Activated B cell treated with CpG ODN at 0.5 μM for 24 hours (primary cell): ENCODE data around the gene PHKG2. TPM values are rescaled to one million over a fixed set of nuclear protein-coding genes. Genes with fewer than 3 reads are reported as not detected.

Source experiments
- ATAC-seq: fragments of 200-7000 bp; cut with Tn5 transposase; one replicate; pipeline ENCODE4 v1.10.0; 2021; ENCODE audit warnings: low read depth, mild to moderate bottlenecking, moderate library complexity
- CTCF ChIA-PET: fragments of 350-600 bp; sonication (Branson Sonifier 250); formaldehyde crosslinking; loops from one replicate; lab custom pipeline; 2021; ENCODE audit warnings: antibody characterized with exemption; lab: Charles Lee
- POLR2A ChIA-PET: fragments of 350-600 bp; sonication (Branson Sonifier 250); formaldehyde crosslinking; loops from one replicate; lab custom pipeline; 2021; ENCODE audit warnings: antibody characterized with exemption; lab: Charles Lee
- DNase-seq: peaks from one replicate; pipeline ENCODE4 v3.0.0; 2022
- H3K27ac Mint-ChIP-seq: one replicate; pipeline ENCODE4 v1.8.0; 2020; ENCODE audit warnings: mixed read lengths
- H3K27me3 Mint-ChIP-seq: one replicate; pipeline ENCODE4 v1.8.0; 2021; ENCODE audit warnings: mixed read lengths
- H3K36me3 Mint-ChIP-seq: one replicate; pipeline ENCODE4 v1.8.0; 2021; ENCODE audit warnings: low read depth, mixed read lengths
- H3K4me1 Mint-ChIP-seq: one replicate; pipeline ENCODE4 v1.8.0; 2021; ENCODE audit warnings: mixed read lengths
- H3K4me3 Mint-ChIP-seq: one replicate; pipeline ENCODE4 v1.8.0; 2020; ENCODE audit warnings: mild to moderate bottlenecking, mixed read lengths
- H3K9me3 Mint-ChIP-seq: one replicate; pipeline ENCODE4 v1.8.0; 2020; ENCODE audit warnings: mixed read lengths
- CTCF ChIP-seq: fragments of 200-600 bp; IDR thresholded peaks from one replicate; pipeline ENCODE4 v1.8.0; 2022; ENCODE audit warnings: antibody characterized with exemption, mild to moderate bottlenecking
- intact Hi-C: fragments of 100-400 bp; cut with micrococcal nuclease; formaldehyde crosslinking; loops from one replicate; pipeline ENCODE4 v1.15.1; 2024
- total RNA-seq: library from RNA; stranded (reverse); gene quantifications from 2 replicates; pipeline ENCODE4 v1.2.3, GENCODE V29; 2022

The PHKG2 gene
- total RNA-seq, 1 donor from 2014 or later = 51.4 TPM

- TF ChIP-seq CTCF = no peak
- ATAC-seq = no peak
- ChIA-PET CTCF (no interaction called here), POLR2A (interaction anchor here (0.8 kb wide), 1 partner anchor 50 kb away, joined by 3 read pairs; no protein-coding TSS in a partner anchor)
- Mint-ChIP-seq H3K9me3 (no peaks in the 10 kb centered on the region), H3K27ac (no peak overlapping the region), H3K36me3 (peaks cover 84% of the 10 kb centered on the region), H3K27me3 (no peaks in the 10 kb centered on the region), H3K4me3 (no peak overlapping the region), H3K4me1 (peaks cover 18% of the 10 kb centered on the region)
- intact Hi-C loops = no loop called here
- no peak for DNase-seq
Observed at GRCh38 chr16:30728321-30728720, 19.9 kb upstream of the PHKG2 start.

- H3K4me3 Mint-ChIP-seq = no peak overlapping the region
- H3K27me3 Mint-ChIP-seq = no peaks in the 10 kb centered on the region
- no peak overlapping the region for H3K27ac Mint-ChIP-seq
- peaks cover 18% of the 10 kb centered on the region for H3K4me1 Mint-ChIP-seq
- intact Hi-C loops = no loop called here
- POLR2A ChIA-PET = interaction anchor here (0.8 kb wide), 1 partner anchor 51 kb away, joined by 3 read pairs; no protein-coding TSS in a partner anchor
- peaks cover 84% of the 10 kb centered on the region for H3K36me3 Mint-ChIP-seq
- CTCF ChIA-PET = no interaction called here
- ATAC-seq = no peak
- TF ChIP-seq CTCF = no peak
- DNase-seq = no peak
- no peaks in the 10 kb centered on the region for H3K9me3 Mint-ChIP-seq
Observed at GRCh38 chr16:30728899-30729672, 19.1 kb upstream of the PHKG2 start.

- intact Hi-C loops = no loop called here
- TF ChIP-seq CTCF = no peak
- ATAC-seq = no peak
- Mint-ChIP-seq H3K27me3 (no peaks in the 10 kb centered on the region), H3K4me1 (no peaks in the 10 kb centered on the region), H3K4me3 (no peak overlapping the region), H3K27ac (no peak overlapping the region), H3K9me3 (no peaks in the 10 kb centered on the region), H3K36me3 (peaks cover 82% of the 10 kb centered on the region)
- no peak for DNase-seq
- ChIA-PET POLR2A (interaction anchor here (1.1 kb wide), 1 partner anchor 10 kb away, joined by 4 read pairs; no protein-coding TSS in a partner anchor), CTCF (no interaction called here)
Observed at GRCh38 chr16:30731411-30731810, 16.8 kb upstream of the PHKG2 start.

GRCh38 chr16:30736995-30737793 lies 11.0 kb upstream of the PHKG2 start:
- ATAC-seq (no peak), DNase-seq (no peak)
- TF ChIP-seq CTCF = no peak
- H3K36me3 Mint-ChIP-seq = peaks cover 82% of the 10 kb centered on the region
- H3K27ac Mint-ChIP-seq = no peak overlapping the region
- H3K27me3 Mint-ChIP-seq = no peaks in the 10 kb centered on the region
- H3K4me3 Mint-ChIP-seq = no peak overlapping the region
- no peaks in the 10 kb centered on the region for H3K4me1 Mint-ChIP-seq
- CTCF ChIA-PET = no interaction called here
- POLR2A ChIA-PET = no interaction called here
- intact Hi-C loops = no loop called here
- no peaks in the 10 kb centered on the region for H3K9me3 Mint-ChIP-seq
